Activated naive CD4-positive, alpha-beta T cell treated with anti-CD3 and anti-CD28 coated beads, Interleukin-2, amount 50 U/mL, for 72 hours (primary cell): ENCODE results near the gene SKP1. TPM values are rescaled to one million over a fixed set of nuclear protein-coding genes. Genes with fewer than 3 reads are reported as not detected.
A peak's percentile ranks its signal among the peaks of the same experiment; 100 is the strongest.

Experiments
- ATAC-seq, 2 donors: fragments of 150-1000 bp; cut with Tn5 transposase; 2 replicates each; pipeline ENCODE4 v1.10.0; 2021; ENCODE audit warnings: mild to moderate bottlenecking in 2 of 2, moderate library complexity in 2 of 2
- DNase-seq, 2 donors: peaks; one replicate each; pipeline ENCODE4 v3.0.0; 2021 to 2022; ENCODE audit warnings: low spot score in 2 of 2
- H3K27ac Mint-ChIP-seq, 2 donors: one replicate each; pipeline ENCODE4 v1.8.0; 2022; ENCODE audit warnings: mild to moderate bottlenecking in 2 of 2, mixed read lengths in 2 of 2
- H3K36me3 Mint-ChIP-seq, 2 donors: one replicate each; pipeline ENCODE4 v1.8.0; 2022; ENCODE audit warnings: mixed read lengths in 2 of 2
- H3K9me3 Mint-ChIP-seq, 2 donors: one replicate each; pipeline ENCODE4 v1.8.0; 2022; ENCODE audit warnings: mixed read lengths in 2 of 2
- total RNA-seq, 2 donors: library from RNA; stranded (reverse); gene quantifications; one replicate each; pipeline ENCODE4 v1.2.3, GENCODE V29; 2022

SKP1 gene
- total RNA-seq, 2 donors from 2014 or later = 156 to 291 TPM

GRCh38 chr5:134149571-134150303 is 27.0 kb downstream of the SKP1 start:
- H3K9me3 Mint-ChIP-seq = no peaks in the 10 kb centered on the region
- H3K27ac Mint-ChIP-seq = peak overlapping the region; percentile 79 to 89
- peaks cover 11 to 54% of the 10 kb centered on the region in 2 donors for H3K36me3 Mint-ChIP-seq
- ATAC-seq = no peak
- DNase-seq = no peak

- ATAC-seq = no peak
- peak overlapping the region; percentile 44 to 89 for H3K27ac Mint-ChIP-seq
- H3K36me3 Mint-ChIP-seq = peaks cover 11 to 54% of the 10 kb centered on the region in 2 donors
- no peaks in the 10 kb centered on the region for H3K9me3 Mint-ChIP-seq
- no peak for DNase-seq
These were observed 27.7 kb downstream of the SKP1 start for GRCh38 chr5:134148986-134149539.

GRCh38 chr5:134148316-134148715 is 28.4 kb downstream of the SKP1 start:
- Mint-ChIP-seq H3K9me3 (no peaks in the 10 kb centered on the region), H3K27ac (peak overlapping the region in 1 of 2 donors; percentile 61), H3K36me3 (peaks cover 7 to 47% of the 10 kb centered on the region in 2 donors)
- ATAC-seq (no peak), DNase-seq (no peak)

GRCh38 chr5:134146651-134147518 is 29.9 kb downstream of the SKP1 start:
- H3K9me3 Mint-ChIP-seq = no peaks in the 10 kb centered on the region
- DNase-seq = no peak
- H3K36me3 Mint-ChIP-seq = peaks cover 6 to 41% of the 10 kb centered on the region in 2 donors
- peak overlapping the region; percentile 13 to 95 for H3K27ac Mint-ChIP-seq
- ATAC-seq = no peak

- peak overlapping the region; percentile 13 to 81 for H3K27ac Mint-ChIP-seq
- peaks cover 14 to 42% of the 10 kb centered on the region in 2 donors for H3K36me3 Mint-ChIP-seq
- DNase-seq = peak; percentile 83 to 90
- ATAC-seq = peak; percentile 76 to 77
- H3K9me3 Mint-ChIP-seq = no peaks in the 10 kb centered on the region
These were observed 30.8 kb downstream of the SKP1 start for GRCh38 chr5:134145779-134146581.

- peak overlapping the region; percentile 59 to 88 for H3K27ac Mint-ChIP-seq
- H3K36me3 Mint-ChIP-seq = peaks cover 14 to 42% of the 10 kb centered on the region in 2 donors
- ATAC-seq (peak; percentile 23 to 41), DNase-seq (no peak)
- H3K9me3 Mint-ChIP-seq = no peaks in the 10 kb centered on the region
These were observed 31.6 kb downstream of the SKP1 start for GRCh38 chr5:134145041-134145757.

GRCh38 chr5:134143944-134144941 is 32.5 kb downstream of the SKP1 start:
- DNase-seq = peak in 1 of 2 donors; percentile 54
- ATAC-seq = no peak
- H3K27ac Mint-ChIP-seq = peak overlapping the region; percentile 59 to 88
- no peaks in the 10 kb centered on the region for H3K9me3 Mint-ChIP-seq
- H3K36me3 Mint-ChIP-seq = peaks cover 14 to 48% of the 10 kb centered on the region in 2 donors

GRCh38 chr5:134143431-134143830 is 33.3 kb downstream of the SKP1 start:
- peak overlapping the region; percentile 32 to 92 for H3K27ac Mint-ChIP-seq
- peaks cover 14 to 53% of the 10 kb centered on the region in 2 donors for H3K36me3 Mint-ChIP-seq
- no peak for ATAC-seq
- DNase-seq = no peak
- no peaks in the 10 kb centered on the region for H3K9me3 Mint-ChIP-seq

- DNase-seq (no peak), ATAC-seq (no peak)
- peak overlapping the region; percentile 32 to 50 for H3K27ac Mint-ChIP-seq
- no peaks in the 10 kb centered on the region for H3K9me3 Mint-ChIP-seq
- peaks cover 14 to 53% of the 10 kb centered on the region in 2 donors for H3K36me3 Mint-ChIP-seq
These were observed 33.9 kb downstream of the SKP1 start for GRCh38 chr5:134142806-134143205.

GRCh38 chr5:134142052-134142451 is 34.7 kb downstream of the SKP1 start:
- no peak overlapping the region for H3K27ac Mint-ChIP-seq
- no peaks in the 10 kb centered on the region for H3K9me3 Mint-ChIP-seq
- peaks cover 14 to 48% of the 10 kb centered on the region in 2 donors for H3K36me3 Mint-ChIP-seq
- no peak for ATAC-seq
- DNase-seq = peak in 1 of 2 donors; percentile 52

GRCh38 chr5:134141331-134142050 is 35.3 kb downstream of the SKP1 start:
- Mint-ChIP-seq H3K36me3 (peaks cover 14 to 47% of the 10 kb centered on the region in 2 donors), H3K27ac (peak overlapping the region; percentile 43 to 97), H3K9me3 (no peaks in the 10 kb centered on the region)
- DNase-seq = peak in 1 of 2 donors; percentile 6
- ATAC-seq = no peak

- Mint-ChIP-seq H3K27ac (peak overlapping the region; percentile 43 to 74), H3K36me3 (peaks cover 16 to 54% of the 10 kb centered on the region in 2 donors), H3K9me3 (no peaks in the 10 kb centered on the region)
- ATAC-seq (peak in 1 of 2 donors; percentile 12), DNase-seq (peak; percentile 61 to 68)
These were observed 36.1 kb downstream of the SKP1 start for GRCh38 chr5:134140530-134141201.

- Mint-ChIP-seq H3K27ac (no peak overlapping the region), H3K9me3 (no peaks in the 10 kb centered on the region), H3K36me3 (peaks cover 23 to 60% of the 10 kb centered on the region in 2 donors)
- ATAC-seq (no peak), DNase-seq (no peak)
These were observed 36.8 kb downstream of the SKP1 start for GRCh38 chr5:134139891-134140469.
